CD4-positive, alpha-beta T cell (primary cell): ENCODE measurements around the gene SFSWAP. TPM values are rescaled to one million over a fixed set of nuclear protein-coding genes. Genes with fewer than 3 reads are reported as not detected.

Experiments
- ATAC-seq: fragments of 200-7000 bp; cut with Tn5 transposase; one replicate; pipeline ENCODE4 v1.10.0; 2022; ENCODE audit warnings: mild to moderate bottlenecking; ENCODE audit not compliant: poor library complexity
- CTCF ChIA-PET: fragments of 350-600 bp; sonication (Branson Sonifier 250); formaldehyde crosslinking; loops from one replicate; lab custom pipeline; 2021; ENCODE audit warnings: antibody characterized with exemption, inconsistent platforms; lab: Charles Lee
- POLR2A ChIA-PET: fragments of 350-600 bp; sonication (Branson Sonifier 250); formaldehyde crosslinking; loops from one replicate; lab custom pipeline; 2021; ENCODE audit warnings: antibody characterized with exemption, inconsistent platforms; lab: Charles Lee
- DNase-seq, 14 experiments: peaks; one replicate each; pipeline ENCODE4 v3.0.0-alpha.2; 2013 to 2020; ENCODE audit warnings: mixed read lengths in 2 of 14
- H3K27ac ChIP-seq, 2 donors: one replicate each; pipeline versions ENCODE4 v1.5.1 to v1.7.0; 2013; ENCODE audit warnings: low read length in 2 of 2, low read depth in 1 of 2, mild to moderate bottlenecking in 1 of 2
- H3K27me3 ChIP-seq, 2 experiments: 1 replicate in 1 of 2; 2 replicates in 1 of 2; pipeline versions ENCODE4 v1.6.1 to v1.7.0; 2013; ENCODE audit warnings: low read length in 2 of 2, control low read depth in 1 of 2, mild to moderate bottlenecking in 1 of 2, moderate library complexity in 1 of 2; ENCODE audit not compliant: insufficient read depth in 2 of 2, control insufficient read depth in 1 of 2
- H3K36me3 ChIP-seq: one replicate; pipeline ENCODE4 v1.6.1; 2013; ENCODE audit warnings: low read length, control low read depth; ENCODE audit not compliant: insufficient read depth
- H3K4me1 ChIP-seq: one replicate; pipeline ENCODE4 v1.6.1; 2013; ENCODE audit warnings: low read length, control low read depth; ENCODE audit not compliant: insufficient read depth
- H3K4me3 ChIP-seq: one replicate; pipeline ENCODE4 v1.5.1; 2013; ENCODE audit warnings: mild to moderate bottlenecking, low read length, moderate library complexity
- H3K9me3 ChIP-seq, 2 experiments: 1 replicate in 1 of 2; 2 replicates in 1 of 2; pipeline versions ENCODE4 v1.6.1 to v1.7.0; 2013; ENCODE audit warnings: low read length in 2 of 2, mild to moderate bottlenecking in 2 of 2, control low read depth in 1 of 2, moderate library complexity in 1 of 2; ENCODE audit not compliant: control insufficient read depth in 1 of 2, insufficient read depth in 1 of 2
- H3K27ac Mint-ChIP-seq: one replicate; pipeline ENCODE4 v1.8.0; 2020; ENCODE audit warnings: mixed read lengths
- H3K27me3 Mint-ChIP-seq: one replicate; pipeline ENCODE4 v1.8.0; 2021; ENCODE audit warnings: mixed read lengths
- H3K36me3 Mint-ChIP-seq: one replicate; pipeline ENCODE4 v1.8.0; 2021; ENCODE audit warnings: low read depth, mixed read lengths
- H3K4me1 Mint-ChIP-seq: one replicate; pipeline ENCODE4 v1.8.0; 2021; ENCODE audit warnings: low read depth, mixed read lengths
- H3K4me3 Mint-ChIP-seq: one replicate; pipeline ENCODE4 v1.8.0; 2020; ENCODE audit warnings: mild to moderate bottlenecking, mixed read lengths
- H3K9me3 Mint-ChIP-seq: one replicate; pipeline ENCODE4 v1.8.0; 2020; ENCODE audit warnings: mixed read lengths
- intact Hi-C, 2 experiments: fragments of 100-400 bp; cut with DNase I in 1 of 2; cut with micrococcal nuclease in 1 of 2; formaldehyde crosslinking; loops; one replicate each; pipeline versions ENCODE4 v1.15.1 to v1.9.0; 2023 to 2025; cut with DNase I, micrococcal nuclease
- total RNA-seq, 174 experiments: library from RNA in 2 of 174; stranded (reverse) in 2 of 174; gene quantifications; one replicate each; pipeline ENCODE4 v1.2.3 and lab custom pipeline; 2021 to 2026
- TF ChIP-seq, protein P1 (sequence below): fragments of 200-600 bp; IDR thresholded peaks from one replicate; pipeline ENCODE4 v1.8.0; 2022; ENCODE audit warnings: antibody characterized with exemption, mild to moderate bottlenecking

The SFSWAP gene
- total RNA-seq, 2 experiments from 2014 or later: 88.7 to 98.4 TPM

DNA sequence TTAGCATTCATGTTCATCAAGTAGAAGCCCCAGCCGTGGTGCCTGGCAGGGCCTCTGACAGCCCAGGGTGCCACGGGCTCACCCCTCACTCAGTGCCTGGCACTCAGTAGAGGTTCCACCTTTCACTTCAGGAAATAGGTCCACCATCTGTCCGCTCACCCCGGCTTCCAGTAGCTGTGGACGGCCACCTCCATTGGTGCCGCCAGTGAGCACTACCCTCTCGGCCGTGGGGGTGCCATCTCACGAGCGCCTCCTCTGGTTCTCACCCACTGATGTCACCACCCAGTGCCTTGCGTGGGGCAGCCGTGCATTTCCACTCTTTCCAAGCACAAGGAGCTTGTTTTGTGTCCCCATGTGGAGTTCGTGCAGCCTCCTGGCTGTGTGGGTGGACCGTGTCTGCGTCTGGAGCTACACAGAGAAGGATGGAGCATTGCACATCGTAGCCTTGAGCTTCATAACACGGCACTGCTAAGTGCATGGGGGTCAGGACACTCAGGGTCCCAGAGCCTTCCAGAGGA is 76.3 kb downstream of the SFSWAP start:
- H3K9me3 Mint-ChIP-seq: no peaks in the 10 kb centered on the region
- Histone ChIP-seq H3K27ac (no peak overlapping the region), H3K4me3 (no peak overlapping the region), H3K27me3 (no peaks in the 10 kb centered on the region), H3K9me3 (no peaks in the 10 kb centered on the region), H3K36me3 (peaks cover 72% of the 10 kb centered on the region), H3K4me1 (no peaks in the 10 kb centered on the region)
- intact Hi-C loops: no loop called here
- no peak overlapping the region for H3K4me3 Mint-ChIP-seq
- H3K36me3 Mint-ChIP-seq: peaks cover 86% of the 10 kb centered on the region
- no peaks in the 10 kb centered on the region for H3K27me3 Mint-ChIP-seq
- no peak overlapping the region for H3K27ac Mint-ChIP-seq
- no peak for DNase-seq
- no peak for ATAC-seq
- H3K4me1 Mint-ChIP-seq: no peaks in the 10 kb centered on the region
- TF ChIP-seq, protein P1, sequence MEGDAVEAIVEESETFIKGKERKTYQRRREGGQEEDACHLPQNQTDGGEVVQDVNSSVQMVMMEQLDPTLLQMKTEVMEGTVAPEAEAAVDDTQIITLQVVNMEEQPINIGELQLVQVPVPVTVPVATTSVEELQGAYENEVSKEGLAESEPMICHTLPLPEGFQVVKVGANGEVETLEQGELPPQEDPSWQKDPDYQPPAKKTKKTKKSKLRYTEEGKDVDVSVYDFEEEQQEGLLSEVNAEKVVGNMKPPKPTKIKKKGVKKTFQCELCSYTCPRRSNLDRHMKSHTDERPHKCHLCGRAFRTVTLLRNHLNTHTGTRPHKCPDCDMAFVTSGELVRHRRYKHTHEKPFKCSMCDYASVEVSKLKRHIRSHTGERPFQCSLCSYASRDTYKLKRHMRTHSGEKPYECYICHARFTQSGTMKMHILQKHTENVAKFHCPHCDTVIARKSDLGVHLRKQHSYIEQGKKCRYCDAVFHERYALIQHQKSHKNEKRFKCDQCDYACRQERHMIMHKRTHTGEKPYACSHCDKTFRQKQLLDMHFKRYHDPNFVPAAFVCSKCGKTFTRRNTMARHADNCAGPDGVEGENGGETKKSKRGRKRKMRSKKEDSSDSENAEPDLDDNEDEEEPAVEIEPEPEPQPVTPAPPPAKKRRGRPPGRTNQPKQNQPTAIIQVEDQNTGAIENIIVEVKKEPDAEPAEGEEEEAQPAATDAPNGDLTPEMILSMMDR: no peak
- ChIA-PET POLR2A (no interaction called here), CTCF (no interaction called here)

DNA sequence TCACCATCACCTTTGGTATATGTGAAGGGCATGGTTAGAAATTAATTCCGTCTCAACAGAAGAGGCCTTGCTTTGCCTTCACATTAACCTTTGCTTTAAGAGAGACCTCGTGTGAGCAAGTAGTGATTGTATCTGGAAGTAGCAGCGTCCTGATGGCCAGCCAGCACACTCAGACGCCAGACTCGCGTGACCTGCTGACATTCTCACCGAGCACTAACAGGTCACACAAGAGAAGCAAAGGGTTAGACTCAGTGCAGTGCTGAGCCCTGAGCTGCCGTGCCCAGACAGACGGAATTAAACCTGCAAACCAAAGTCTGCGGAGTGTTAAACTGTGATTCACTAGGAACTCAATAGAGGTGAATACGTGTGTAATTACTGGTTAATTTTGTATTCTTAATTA is 77.2 kb downstream of the SFSWAP start:
- Mint-ChIP-seq H3K27ac (no peak overlapping the region), H3K4me1 (no peaks in the 10 kb centered on the region), H3K4me3 (no peak overlapping the region), H3K27me3 (no peaks in the 10 kb centered on the region), H3K36me3 (peaks cover 86% of the 10 kb centered on the region), H3K9me3 (no peaks in the 10 kb centered on the region)
- Histone ChIP-seq H3K27me3 (no peaks in the 10 kb centered on the region), H3K4me1 (no peaks in the 10 kb centered on the region), H3K36me3 (peaks cover 76% of the 10 kb centered on the region), H3K4me3 (no peak overlapping the region), H3K9me3 (no peaks in the 10 kb centered on the region), H3K27ac (no peak overlapping the region)
- DNase-seq (no peak), ATAC-seq (no peak)
- intact Hi-C loops: no loop called here
- CTCF ChIA-PET: no interaction called here
- POLR2A ChIA-PET: no interaction called here
- TF ChIP-seq, protein P1: no peak

DNA sequence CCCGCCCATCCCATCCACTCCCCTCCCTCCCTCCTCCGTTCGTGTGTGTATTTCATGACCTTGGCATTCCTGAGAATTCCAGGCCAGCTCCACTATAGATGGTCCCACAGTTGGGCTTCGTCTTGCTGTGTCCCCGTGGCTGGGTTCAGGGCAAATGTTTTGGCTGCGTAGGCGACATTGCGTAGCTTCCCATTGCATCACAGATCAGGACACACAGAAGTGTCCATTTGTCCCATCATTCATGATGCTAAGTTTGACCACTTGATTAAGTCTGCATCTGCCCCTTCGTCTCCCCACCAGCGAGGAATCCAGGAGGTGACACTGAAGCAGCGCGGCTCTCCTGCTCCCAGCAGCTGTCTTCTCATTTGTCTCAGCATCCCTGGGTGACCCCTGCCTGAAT is 78.7 kb downstream of the SFSWAP start:
- ChIA-PET POLR2A (no interaction called here), CTCF (no interaction called here)
- intact Hi-C loops: no loop called here
- TF ChIP-seq, protein P1: no peak
- H3K4me1 Mint-ChIP-seq: no peaks in the 10 kb centered on the region
- no peaks in the 10 kb centered on the region for H3K27me3 Mint-ChIP-seq
- peaks cover 90% of the 10 kb centered on the region for H3K36me3 Mint-ChIP-seq
- H3K4me3 Mint-ChIP-seq: no peak overlapping the region
- no peaks in the 10 kb centered on the region for H3K9me3 Mint-ChIP-seq
- DNase-seq (no peak), ATAC-seq (no peak)
- no peaks in the 10 kb centered on the region for H3K4me1 ChIP-seq
- no peak overlapping the region for H3K27ac ChIP-seq
- H3K9me3 ChIP-seq: no peaks in the 10 kb centered on the region
- no peak overlapping the region for H3K4me3 ChIP-seq
- H3K27ac Mint-ChIP-seq: no peak overlapping the region
- H3K27me3 ChIP-seq: no peaks in the 10 kb centered on the region
- H3K36me3 ChIP-seq: peaks cover 80% of the 10 kb centered on the region
